GM20431 (cell line): Measurements from ENCODE around the gene ARHGAP15.

Source experiments
- in situ Hi-C: fragments of 300-500 bp; cut with MseI, MboI; formaldehyde crosslinking; loops from one replicate; pipeline ENCODE4 v1.15.0; 2020; ENCODE audit warnings: low sequenced_read_pairs; ENCODE audit not compliant: unreplicated experiment

Gene ARHGAP15

DNA sequence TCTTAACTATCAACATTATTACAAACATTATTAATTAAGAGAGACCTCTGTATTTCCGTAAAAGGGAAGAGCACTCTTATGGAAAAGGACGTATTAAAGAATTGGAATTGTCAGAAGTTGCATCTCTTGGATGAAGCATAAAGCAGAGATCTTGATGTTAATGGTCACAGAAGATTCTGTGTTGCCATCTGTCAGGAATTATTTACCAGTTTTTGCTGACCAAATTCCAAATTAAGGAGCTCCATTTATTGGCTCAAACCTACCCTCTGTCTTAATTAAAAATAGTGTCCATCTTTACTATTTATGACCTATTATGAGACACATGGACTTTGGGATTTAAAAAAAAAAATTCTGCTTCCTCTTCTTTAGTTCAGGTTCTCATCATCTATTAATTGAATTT is 232.1 kb downstream of the ARHGAP15 start:
- in situ Hi-C loops: no loop called here

DNA sequence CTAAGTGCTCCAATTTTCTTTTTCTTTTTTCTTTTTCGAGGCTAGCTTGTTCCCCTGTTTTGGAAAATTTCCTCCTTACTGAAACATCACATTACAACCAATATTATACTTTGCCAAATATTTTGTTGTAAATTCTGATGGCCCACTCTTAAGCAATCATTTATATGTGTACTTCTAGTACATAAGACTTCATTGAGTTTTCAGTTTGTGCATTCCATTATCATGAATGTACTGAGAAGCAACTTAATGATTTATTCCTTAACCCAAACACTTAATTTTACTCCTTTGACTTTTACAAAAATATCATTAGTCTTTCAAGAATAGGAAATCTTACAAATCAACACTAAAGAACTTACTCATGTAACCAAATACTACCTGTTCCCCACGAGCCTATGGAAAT is 242.4 kb downstream of the ARHGAP15 start:
- in situ Hi-C loops: no loop called here

DNA sequence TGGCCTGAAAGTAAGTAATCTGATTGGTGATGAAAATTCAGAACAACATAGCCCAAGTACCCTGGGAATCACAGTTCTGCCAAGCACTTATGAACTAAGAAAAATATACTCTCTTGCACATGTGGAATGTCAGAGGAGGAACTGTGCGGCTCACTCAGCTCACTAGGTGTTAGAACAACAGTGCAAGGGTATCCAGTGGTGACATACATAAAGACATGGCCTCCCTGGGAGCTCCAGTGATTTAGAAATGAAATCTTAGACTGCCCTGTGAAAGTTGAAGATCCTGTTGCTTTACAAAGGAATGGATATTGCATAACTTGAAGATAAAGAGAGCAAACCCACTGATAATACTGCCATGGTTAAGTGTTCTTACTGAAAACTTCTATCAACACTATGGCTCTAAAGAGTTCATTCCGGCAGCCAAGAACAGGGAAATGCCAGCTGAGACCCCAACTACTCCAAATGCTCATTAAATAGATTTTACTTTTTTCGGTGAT is 246.2 kb downstream of the ARHGAP15 start:
- in situ Hi-C loops: no loop called here

DNA sequence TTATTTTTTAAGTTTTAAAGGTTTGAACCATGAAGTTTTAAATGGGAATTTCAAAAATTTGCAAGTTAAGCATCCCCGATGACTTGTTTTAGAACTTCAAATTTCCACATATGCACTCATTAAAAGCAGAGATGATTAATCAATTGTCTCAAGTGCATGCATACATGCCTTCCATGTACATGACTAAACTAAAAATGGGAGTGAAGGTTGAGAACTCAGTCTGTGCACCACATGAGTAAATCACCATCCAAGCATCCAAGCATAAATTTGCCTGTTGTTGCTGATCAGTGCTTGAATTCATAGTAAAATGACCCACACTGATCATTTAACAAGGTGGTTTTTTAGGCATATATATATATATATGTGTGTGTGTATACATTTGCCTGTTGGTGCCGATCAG is 249.8 kb downstream of the ARHGAP15 start:
- in situ Hi-C loops: no loop called here

DNA sequence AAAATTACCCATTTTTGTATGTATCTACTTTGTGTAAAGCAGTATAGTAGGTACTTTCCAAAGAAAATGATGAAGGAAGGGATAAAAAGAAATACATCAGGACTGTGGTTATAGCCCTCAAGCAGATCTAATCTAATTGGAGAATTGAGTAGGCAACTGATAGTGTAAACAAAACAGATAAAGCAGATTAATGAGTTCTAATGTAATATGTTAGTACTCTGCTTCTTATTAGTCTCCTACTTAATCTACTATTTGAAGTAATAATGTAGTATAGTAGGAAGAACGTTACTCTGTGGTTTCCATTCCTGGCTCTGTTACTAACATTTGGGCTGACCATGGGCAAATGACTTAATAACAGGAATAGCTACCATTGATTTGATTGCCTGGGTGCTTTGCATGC is 250.7 kb downstream of the ARHGAP15 start:
- in situ Hi-C loops: no loop called here

DNA sequence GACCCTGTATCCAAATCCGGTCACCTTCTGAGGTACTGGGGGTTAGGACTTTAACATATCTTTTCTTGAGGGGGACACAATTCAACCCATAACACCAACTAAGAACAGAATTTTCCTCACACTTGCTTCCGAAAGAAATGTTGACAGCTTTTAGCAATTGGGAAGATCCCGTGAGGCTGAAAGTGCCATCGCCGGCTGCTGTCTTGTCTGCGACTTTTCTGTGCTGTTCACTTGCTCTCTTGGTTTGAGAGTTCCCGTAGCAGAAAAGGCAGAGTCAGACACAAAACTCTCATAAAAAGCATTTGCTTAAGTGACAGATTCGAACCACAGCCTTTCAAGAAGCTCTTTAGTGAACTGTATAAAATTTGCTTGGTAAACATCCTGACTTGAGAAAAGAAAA is 253.4 kb downstream of the ARHGAP15 start:
- in situ Hi-C loops: no loop called here

DNA sequence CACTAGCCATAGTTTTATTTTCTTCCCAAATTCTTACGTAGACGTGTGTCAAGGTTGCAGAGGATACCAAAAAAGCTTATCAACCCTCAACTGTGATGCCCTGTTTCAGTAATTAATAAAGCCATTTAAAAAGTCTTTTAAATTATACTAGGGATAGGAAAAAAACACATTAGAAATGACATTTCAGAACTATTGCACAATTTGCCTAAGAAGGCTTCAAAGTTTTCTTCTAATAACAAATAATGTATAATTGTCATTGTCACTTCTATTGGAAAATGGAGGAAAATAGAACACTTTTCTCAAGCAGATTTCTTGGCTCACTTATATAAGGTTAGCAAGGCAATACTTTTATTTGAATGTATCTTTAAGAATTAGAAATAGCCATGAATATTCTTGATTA is 253.8 kb downstream of the ARHGAP15 start:
- in situ Hi-C loops: no loop called here

DNA sequence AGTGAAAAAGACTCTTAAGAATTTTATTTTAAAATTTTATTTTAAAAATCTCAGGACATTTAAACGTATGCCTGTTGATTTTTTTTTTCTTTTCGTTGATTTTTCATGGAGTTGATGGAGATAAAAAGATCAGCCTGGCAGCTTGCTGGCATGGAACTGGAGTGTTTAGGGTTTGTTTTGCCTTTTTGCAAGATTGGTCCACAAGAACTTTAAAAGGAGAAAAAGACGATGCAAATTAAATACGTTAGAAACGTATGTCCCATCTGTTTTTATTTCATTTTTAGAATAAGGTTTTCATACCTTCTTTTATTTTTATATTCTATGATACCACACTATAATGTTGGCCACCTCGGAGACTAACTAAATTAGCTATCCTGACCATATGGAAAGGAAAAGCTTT is 254.9 kb downstream of the ARHGAP15 start:
- in situ Hi-C loops: no loop called here

DNA sequence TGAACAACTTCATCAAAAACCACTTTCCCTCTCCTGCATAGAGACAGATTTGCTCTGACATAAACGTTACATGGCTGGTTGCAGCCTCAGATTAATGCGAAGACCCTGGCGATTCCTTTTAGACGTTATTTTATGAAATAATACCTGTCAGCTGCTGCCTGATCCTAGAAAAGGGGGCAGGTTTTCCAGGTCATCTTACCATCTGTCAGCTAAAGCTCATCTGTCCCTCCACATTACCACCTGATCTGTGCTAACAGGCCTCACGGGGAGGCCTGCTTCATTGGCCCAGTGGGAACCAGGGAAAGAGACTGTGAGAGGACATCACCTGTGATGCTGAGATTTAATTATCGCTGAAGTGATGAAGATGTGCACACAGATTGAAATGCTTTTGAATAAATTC is 261.0 kb downstream of the ARHGAP15 start:
- in situ Hi-C loops: no loop called here

DNA sequence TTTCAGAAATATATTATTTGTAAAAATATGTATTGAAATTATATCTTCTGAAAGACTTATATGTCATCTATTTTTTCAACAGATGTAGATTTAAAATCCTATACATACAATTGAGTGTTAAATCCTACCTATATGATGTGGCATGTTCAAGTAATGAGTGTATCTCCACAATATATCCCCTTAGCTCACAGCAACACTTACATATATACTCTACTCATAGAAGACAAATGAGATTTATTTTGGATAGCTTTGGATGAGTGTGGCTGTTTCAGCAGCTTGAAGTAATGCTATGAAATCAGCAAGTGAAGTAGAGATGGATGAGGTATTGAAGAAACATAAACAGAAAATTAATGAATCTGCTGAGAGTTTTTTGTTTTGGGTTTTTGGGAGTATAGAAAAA is 263.1 kb downstream of the ARHGAP15 start:
- in situ Hi-C loops: no loop called here

DNA sequence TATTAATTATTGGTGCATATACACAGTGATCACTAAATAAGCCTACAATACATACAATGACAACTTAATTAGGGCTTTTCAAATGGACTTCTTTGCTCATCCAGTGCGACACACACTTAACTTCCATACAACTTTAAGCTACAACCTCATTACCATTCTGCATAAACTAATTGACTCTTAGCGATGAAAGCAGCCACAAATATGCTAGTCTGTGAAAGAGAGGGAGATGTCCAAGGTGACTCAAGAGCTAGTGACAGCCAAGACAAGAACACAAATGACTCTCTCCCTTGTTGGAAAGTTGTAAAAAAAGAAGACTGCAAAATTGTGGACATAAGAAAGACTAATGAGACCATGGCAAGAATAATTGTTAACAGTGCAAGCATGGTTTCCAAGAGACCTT is 264.8 kb downstream of the ARHGAP15 start:
- in situ Hi-C loops: no loop called here

DNA sequence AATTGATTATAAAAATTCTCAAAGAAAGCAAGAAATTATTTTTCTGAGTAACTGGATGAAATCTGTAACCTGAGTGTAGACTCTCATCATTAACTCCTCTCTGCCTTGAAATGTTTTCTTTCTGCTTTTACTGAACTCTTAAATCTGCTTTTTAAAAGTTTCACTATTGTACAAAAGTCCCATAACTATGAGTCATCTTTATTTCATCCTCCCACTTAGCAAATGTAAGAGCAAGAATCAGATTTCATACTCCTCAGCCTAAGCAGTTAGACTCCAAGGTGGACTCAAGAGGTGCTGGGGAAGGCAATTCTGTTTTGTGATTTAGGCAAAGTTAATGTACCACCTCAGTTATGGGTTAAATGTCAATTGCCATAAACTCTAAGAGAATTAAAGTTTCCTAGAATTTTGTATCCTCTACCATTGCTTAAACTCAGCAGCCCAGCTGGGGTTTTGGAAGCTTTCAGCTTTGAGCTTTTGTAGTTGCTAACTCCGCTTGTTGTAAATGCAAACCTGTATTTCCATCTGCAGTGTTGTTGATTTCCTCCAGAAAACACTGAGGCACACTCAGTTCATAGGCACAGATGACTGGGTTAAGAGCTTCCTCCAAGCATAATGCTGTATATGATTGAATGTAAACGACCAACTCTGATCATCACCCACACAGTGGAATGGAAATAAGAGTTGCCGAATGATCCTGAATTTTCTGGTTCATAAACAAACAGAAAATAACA is 268.8 kb downstream of the ARHGAP15 start:
- in situ Hi-C loops: no loop called here

DNA sequence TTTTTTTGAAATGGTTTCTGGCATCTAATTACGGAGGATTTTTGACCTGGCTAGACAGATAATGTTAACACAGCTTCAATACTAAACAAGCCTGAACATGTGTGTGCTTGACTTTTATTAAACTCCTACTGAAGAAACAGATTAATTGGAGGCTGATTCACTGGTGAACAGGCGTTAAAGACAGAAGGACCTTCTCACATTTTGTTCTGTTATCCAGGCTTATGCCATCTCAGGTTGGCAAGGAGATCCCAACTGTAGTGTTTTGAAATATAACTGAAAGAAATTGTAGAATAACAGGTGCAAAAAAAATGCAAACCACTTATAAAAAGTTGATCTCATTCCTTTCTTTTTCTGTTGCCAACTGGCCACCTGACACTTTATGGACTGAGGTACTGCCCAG is 269.6 kb downstream of the ARHGAP15 start:
- in situ Hi-C loops: no loop called here

DNA sequence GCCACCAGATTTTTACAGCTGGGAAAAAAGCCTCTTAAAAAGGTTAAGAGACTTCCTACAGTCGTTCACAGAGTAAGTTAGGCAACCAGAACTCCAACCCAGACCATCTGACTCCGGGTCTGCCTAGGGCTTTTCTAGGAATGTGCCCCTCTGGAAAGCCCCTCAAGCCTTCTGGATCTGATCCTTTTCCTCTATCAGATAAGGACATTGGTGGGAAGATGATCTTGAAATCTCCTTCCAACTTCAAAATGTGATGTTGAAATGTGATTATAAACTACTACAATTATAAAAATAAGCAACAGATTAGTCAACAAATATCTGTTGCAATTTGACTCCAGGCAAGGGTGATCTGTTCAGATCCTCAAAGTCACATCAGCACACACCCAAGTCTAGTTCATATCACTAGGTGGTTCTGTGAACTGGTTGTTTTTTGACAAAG is 270.4 kb downstream of the ARHGAP15 start:
- in situ Hi-C loops: no loop called here

DNA sequence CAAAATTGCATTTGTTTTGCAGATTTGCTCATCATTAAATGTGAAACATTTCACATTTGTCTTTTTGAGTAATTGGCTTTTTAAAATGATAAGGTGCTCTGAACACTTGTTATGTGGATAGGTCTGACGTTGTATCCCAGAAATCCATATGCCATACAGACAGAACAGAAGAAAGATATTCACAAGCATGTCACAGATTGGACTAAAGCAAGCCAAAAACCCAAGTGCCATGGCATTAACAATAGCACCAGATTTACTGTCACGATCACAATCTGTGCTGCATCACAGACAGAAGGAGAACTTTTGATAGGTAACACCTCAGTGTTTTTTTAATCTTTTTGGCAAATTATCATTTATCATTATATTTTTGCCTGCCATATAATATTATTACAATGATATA is 272.6 kb downstream of the ARHGAP15 start:
- in situ Hi-C loops: no loop called here

DNA sequence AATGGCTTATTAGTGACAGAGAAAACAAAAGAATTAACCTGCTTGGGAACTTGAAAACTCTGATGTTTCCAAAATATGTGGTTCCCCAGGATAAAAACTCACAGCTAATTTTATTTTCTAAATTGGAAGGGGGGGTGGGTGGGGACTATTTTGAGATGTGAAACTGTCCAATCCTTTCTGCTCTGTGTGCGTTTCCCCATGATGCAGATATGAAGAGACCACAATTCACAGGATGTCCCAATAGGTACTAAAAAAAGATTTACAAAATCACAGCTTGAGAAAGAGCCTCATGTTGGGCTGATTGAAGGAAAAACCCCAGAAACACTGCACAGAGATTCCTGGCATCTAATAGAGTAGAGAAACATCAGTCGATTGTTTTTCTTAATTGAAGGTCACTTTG is 273.2 kb downstream of the ARHGAP15 start:
- in situ Hi-C loops: no loop called here

DNA sequence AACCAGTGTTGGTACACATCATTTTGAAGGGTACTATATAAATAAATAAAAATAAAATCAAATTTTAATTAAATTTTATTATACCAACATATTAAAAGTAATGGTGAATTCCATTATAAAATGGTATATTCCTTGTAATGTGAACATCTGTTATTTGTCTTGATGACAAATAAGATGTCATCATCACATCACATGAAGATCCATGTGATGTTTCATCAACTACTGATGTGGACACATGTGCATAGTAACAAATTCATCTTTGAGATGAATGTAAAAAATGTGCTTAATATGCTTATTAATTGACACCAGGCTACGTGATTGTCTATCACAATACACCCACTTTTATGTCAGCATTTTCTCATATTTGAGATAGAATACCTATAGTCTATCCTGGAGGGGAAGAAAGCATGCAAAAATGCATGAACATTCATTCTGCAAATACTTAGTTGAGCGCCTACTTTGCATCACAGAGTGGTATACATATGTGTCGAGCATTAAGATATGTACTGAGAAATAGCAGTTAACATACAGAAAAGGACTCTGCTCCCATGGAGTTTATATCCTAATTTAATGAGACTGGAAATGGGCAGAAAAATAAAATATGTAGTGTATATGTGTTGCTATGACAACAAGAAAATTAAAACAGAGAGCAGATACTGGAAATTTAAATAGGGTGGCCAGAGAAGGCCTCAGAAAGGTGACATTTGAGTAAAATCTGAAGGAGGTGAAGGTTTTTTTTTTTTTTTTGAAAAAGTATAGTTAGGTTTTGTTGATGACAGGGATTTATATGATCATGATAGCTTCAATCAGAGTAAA is 281.1 kb downstream of the ARHGAP15 start:
- in situ Hi-C loops: no loop called here

DNA sequence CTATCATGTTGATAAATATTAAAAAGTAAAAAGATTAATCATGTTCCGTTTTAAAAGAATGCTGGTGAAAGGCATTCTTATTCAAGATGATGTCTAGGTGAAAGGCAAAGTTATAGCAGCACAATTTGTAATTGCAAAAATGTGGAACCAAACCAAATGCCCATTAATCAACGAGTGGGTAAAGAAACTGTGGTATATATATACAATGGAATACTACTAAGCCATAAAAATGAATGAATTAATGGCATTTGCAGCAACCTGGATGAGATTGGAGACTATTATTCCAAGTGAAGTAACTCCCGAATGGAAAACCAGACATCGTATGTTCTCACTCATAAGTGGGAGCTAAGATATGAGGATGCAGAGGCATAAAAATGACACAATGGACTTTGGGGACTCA is 286.4 kb downstream of the ARHGAP15 start:
- in situ Hi-C loops: no loop called here

DNA sequence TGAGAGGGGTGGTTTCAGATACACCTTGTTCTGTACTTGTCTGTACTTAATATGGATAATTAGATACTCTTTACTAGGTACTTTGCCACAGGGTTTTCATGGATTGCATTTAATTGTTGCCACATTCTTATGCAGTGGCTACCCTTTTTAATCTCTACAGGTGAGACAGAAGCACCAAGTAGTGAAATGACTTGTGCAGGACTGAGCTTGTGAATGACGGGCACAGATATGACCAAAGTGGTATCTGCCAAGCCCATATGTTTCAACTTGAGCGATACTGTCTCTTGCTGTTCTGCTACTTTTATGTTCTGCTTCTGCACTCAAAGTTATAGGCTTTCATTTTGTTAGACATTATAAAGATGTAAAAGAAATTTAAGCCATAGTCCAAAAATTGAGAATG is 288.2 kb downstream of the ARHGAP15 start:
- in situ Hi-C loops: no loop called here

DNA sequence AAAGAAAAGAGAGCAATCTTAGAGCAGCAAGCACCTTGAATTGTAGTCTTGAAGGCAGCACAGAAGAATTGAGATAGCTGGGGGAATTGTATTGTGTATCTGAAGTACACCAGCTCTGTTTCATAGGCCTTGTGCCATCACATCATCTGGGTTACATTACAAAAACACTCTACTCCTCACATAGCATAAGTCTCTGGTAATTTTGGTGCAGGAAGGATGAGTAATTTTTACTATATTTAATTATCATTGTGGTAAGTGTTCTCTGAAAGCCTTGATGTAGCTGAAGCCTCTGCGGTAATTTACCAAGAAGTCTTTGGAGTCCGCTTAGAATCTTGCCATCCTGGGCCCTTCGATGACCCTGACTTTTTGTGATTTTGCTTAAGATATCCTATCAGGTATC is 291.1 kb downstream of the ARHGAP15 start:
- in situ Hi-C loops: no loop called here

DNA sequence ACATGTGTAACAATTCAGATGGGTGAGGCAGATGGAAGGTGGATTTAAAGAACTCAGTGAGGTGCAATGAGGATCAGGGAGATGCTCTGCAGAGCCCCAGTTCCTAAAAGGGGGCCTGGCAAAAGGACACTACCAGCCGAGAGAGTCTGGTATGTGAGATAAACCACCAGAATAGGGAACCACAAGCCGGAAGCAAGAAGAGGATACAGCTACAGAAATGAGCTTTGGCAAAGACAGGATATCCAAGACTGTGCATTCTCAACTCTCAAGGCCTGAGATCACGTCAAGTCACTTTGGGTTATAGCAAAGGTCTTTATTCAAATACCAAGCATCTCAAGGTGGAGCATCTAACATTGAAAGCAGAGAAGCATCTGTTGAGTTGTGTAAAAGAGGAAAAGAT is 293.5 kb downstream of the ARHGAP15 start:
- in situ Hi-C loops: no loop called here
